ENCODE data around the gene FMN2.

FMN2 gene

DNA sequence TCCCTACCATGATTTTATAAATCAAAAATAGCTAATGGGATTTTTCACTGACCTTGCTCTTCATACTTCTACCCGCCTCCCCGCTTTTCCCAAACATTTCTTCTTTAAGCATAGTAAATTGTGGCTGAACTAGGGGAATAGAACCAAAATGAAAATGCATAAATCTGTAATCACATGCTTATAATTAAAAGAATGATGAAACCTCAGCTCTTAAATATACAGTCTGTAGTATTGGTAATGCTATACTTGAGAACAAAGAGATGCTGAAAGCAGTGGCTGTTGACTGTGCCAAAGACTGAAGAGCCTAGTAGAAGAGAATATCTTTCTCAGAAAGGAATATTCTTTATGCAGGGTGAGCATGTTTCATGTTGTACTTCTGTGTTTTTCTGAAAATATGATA lies 271.1 kb downstream of the FMN2 start:
- no peak overlapping the region for H3K4me3 ChIP-seq (ENCODE audit: low read depth, low read length)
- no peak for DNase-seq (ENCODE audit: low read depth)
- no peak for TF ChIP-seq CTCF (IDR thresholded peaks at IDR 0.05; ENCODE audit: control insufficient read depth, extremely low read depth, insufficient read depth)

- no peak for TF ChIP-seq CTCF (IDR thresholded peaks at IDR 0.05; ENCODE audit: control insufficient read depth, extremely low read depth, insufficient read depth)
- DNase-seq (ENCODE audit: low read depth) = no peak
- H3K4me3 ChIP-seq (ENCODE audit: low read depth, low read length) = no peak overlapping the region
Observed at GRCh38 chr1:240363315-240363714, 271.6 kb downstream of the FMN2 start.

GRCh38 chr1:240363914-240364313 lies 272.2 kb downstream of the FMN2 start:
- H3K4me3 ChIP-seq (ENCODE audit: low read depth, low read length) = no peak overlapping the region
- no peak for DNase-seq (ENCODE audit: low read depth)
- no peak for TF ChIP-seq CTCF (IDR thresholded peaks at IDR 0.05; ENCODE audit: control insufficient read depth, extremely low read depth, insufficient read depth)

- TF ChIP-seq CTCF (IDR thresholded peaks at IDR 0.05; ENCODE audit: control insufficient read depth, extremely low read depth, insufficient read depth) = no peak
- no peak overlapping the region for H3K4me3 ChIP-seq (ENCODE audit: low read depth, low read length)
- no peak for DNase-seq (ENCODE audit: low read depth)
Observed at GRCh38 chr1:240366636-240367035, 275.0 kb downstream of the FMN2 start.

DNA sequence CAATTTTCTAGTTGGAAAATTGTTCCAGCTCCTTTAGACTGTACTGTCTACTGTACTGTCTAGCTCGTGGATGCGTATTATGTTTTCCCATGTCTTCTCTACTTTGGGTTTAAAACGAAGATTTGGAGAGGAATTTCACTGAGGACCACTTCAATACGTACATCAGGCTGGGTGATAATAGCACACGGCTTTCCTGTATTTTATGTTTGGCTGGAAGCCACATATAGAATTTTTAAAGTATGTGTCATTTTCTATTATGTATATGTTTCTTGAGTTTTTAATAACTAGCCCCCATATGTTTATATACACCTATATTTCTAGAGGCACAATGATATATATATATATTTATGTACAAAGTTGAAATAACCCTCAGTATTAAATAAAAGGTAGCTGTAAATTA lies 293.9 kb downstream of the FMN2 start:
- no peak for DNase-seq (ENCODE audit: low read depth)
- no peak overlapping the region for H3K4me3 ChIP-seq (ENCODE audit: low read depth, low read length)
- no peak for TF ChIP-seq CTCF (IDR thresholded peaks at IDR 0.05; ENCODE audit: control insufficient read depth, extremely low read depth, insufficient read depth)

DNA sequence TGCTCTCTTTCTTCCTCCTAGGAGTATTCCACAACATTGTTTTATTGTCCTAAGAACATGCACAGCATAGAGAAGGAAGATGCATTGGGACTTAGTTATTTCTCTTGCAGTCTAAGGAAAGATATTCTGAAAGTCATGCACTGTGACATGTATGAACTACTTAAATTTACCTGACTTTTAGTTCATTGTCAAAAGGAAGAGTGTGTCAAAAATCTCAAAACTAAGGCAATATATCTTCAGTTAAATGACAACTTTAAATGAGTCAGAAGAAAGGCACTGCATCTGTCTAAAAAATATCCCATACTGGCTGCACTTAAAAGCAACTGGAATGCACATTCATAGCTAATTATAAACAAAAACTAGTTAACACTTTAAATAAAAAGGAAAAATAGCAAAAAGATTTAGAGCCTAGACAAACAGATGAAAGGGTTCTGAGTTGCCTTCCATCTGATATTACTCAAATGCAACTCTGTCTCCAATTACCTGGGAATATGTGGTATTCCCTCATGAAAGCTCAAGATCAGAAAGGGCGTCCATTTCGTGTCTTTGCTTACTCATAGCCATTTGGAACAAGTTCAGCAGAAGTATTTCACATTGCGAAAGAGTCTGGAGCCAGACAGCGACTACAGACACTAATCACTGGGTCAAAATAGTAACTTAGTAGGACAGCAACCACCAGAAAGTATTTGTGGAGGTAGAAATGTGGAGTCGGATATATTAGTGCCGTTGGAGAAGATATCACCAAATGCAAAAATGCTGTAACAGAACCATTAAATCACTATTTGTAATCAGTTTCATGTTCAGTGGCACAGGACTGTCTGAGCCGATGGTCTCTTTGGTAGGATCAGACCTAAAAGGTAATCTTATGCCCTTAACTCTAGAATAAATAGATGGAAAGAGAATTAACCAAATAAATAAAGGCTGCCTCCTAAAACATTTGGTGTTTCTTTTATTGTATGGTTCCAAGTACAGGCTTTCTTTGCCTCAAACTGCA lies 294.6 kb downstream of the FMN2 start:
- TF ChIP-seq CTCF (IDR thresholded peaks at IDR 0.05; ENCODE audit: control insufficient read depth, extremely low read depth, insufficient read depth) = no peak
- no peak for DNase-seq (ENCODE audit: low read depth)
- H3K4me3 ChIP-seq (ENCODE audit: low read depth, low read length) = no peak overlapping the region

Measured in LNCaP clone FGC (cell line).